ENCODE results near the gene ALG12.
"Not testable (repeated sequence)": the region's sequence is repeated elsewhere in the genome, so short reads cannot be mapped to it uniquely, and the experiment has no call there.

The ALG12 gene

GRCh38 chr22:49951986-49952896 lies 34.0 kb upstream of the ALG12 start:
- H3K9me3 Mint-ChIP-seq = no peaks in the 10 kb centered on the region
- no peaks in the 10 kb centered on the region for H3K4me1 Mint-ChIP-seq (ENCODE audit: low read depth)
- no peak overlapping the region for H3K27ac Mint-ChIP-seq
- no peaks in the 10 kb centered on the region for H3K36me3 Mint-ChIP-seq (ENCODE audit: low read depth)
- H3K4me3 Mint-ChIP-seq = no peak overlapping the region
- H3K27me3 Mint-ChIP-seq = no peaks in the 10 kb centered on the region

DNA sequence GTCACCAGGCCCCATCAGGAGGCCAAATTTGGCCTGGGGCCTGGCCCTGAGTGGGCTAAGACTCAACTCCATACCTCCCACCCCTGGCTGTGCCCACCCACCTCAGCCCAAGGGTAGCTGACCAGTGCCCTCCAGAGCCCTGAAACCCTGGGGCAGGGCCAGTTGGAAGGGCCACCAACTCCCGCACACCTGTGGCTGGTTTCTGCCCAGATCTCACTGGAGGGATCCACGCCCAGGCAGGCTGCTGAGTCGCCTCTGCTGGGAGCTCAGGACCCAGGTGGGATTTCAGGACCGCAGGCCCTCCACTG lies 33.4 kb upstream of the ALG12 start:
- no peaks in the 10 kb centered on the region for H3K4me1 Mint-ChIP-seq (ENCODE audit: low read depth)
- H3K4me3 Mint-ChIP-seq = no peak overlapping the region
- no peaks in the 10 kb centered on the region for H3K36me3 Mint-ChIP-seq (ENCODE audit: low read depth)
- no peak overlapping the region for H3K27ac Mint-ChIP-seq
- no peaks in the 10 kb centered on the region for H3K27me3 Mint-ChIP-seq
- no peaks in the 10 kb centered on the region for H3K9me3 Mint-ChIP-seq

DNA sequence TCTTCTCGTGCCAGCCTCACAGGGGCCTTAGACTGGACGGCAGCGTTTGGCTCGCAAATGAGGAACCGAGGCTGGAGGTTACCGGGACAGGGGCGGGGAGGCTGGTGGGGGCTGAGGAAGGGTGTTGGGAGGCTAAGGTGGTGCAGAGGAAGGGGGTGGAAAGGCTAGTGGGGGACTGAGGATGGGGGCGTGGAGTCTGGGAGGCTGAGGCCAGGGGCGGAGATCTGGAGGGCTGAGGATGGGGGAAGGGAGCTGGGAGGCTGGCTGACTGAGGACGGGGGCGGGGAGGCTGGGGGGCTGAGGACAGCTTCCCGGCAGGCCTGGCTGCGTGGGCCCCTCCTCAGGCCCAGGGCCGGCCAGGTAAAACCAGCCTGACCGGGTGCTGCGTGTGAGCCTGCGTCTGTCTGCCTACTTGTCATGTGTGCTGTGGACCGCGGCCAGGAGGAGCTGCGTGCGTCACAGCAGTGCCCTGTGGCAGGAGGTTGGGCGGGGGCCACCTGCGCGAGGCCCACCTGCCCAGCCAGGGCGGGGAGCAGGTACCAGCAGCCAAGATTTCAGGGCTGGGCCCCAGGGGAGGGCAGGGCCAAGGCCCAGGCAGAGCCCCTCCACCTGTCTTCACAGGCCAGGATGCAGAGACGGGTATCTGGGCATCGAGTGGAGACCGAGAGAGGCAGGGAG lies 32.9 kb upstream of the ALG12 start:
- Mint-ChIP-seq H3K4me3 (no peak overlapping the region), H3K4me1 (ENCODE audit: low read depth) (no peaks in the 10 kb centered on the region), H3K9me3 (no peaks in the 10 kb centered on the region), H3K36me3 (ENCODE audit: low read depth) (no peaks in the 10 kb centered on the region), H3K27ac (no peak overlapping the region), H3K27me3 (no peaks in the 10 kb centered on the region)

- H3K4me3 Mint-ChIP-seq = no peak overlapping the region
- H3K36me3 Mint-ChIP-seq (ENCODE audit: low read depth) = no peaks in the 10 kb centered on the region
- H3K27me3 Mint-ChIP-seq = no peaks in the 10 kb centered on the region
- peaks cover 5% of the 10 kb centered on the region for H3K4me1 Mint-ChIP-seq (ENCODE audit: low read depth)
- H3K27ac Mint-ChIP-seq = no peak overlapping the region
- H3K9me3 Mint-ChIP-seq = no peaks in the 10 kb centered on the region
Measured at GRCh38 chr22:49950396-49950994, 32.3 kb upstream of the ALG12 start.

GRCh38 chr22:49949914-49950292 lies 31.7 kb upstream of the ALG12 start:
- H3K4me1 Mint-ChIP-seq (ENCODE audit: low read depth) = peaks cover 6% of the 10 kb centered on the region
- no peaks in the 10 kb centered on the region for H3K36me3 Mint-ChIP-seq (ENCODE audit: low read depth)
- no peaks in the 10 kb centered on the region for H3K9me3 Mint-ChIP-seq
- H3K27me3 Mint-ChIP-seq = no peaks in the 10 kb centered on the region
- H3K4me3 Mint-ChIP-seq = no peak overlapping the region
- no peak overlapping the region for H3K27ac Mint-ChIP-seq

- Mint-ChIP-seq H3K4me3 (no peak overlapping the region), H3K27ac (no peak overlapping the region), H3K36me3 (ENCODE audit: low read depth) (no peaks in the 10 kb centered on the region), H3K9me3 (no peaks in the 10 kb centered on the region), H3K4me1 (ENCODE audit: low read depth) (peaks cover 6% of the 10 kb centered on the region), H3K27me3 (no peaks in the 10 kb centered on the region)
Measured at GRCh38 chr22:49948958-49949913, 31.0 kb upstream of the ALG12 start.

GRCh38 chr22:49948116-49948957 lies 30.1 kb upstream of the ALG12 start:
- no peaks in the 10 kb centered on the region for H3K27me3 Mint-ChIP-seq
- no peaks in the 10 kb centered on the region for H3K36me3 Mint-ChIP-seq (ENCODE audit: low read depth)
- H3K4me3 Mint-ChIP-seq = no peak overlapping the region
- no peak overlapping the region for H3K27ac Mint-ChIP-seq
- H3K9me3 Mint-ChIP-seq = no peaks in the 10 kb centered on the region
- H3K4me1 Mint-ChIP-seq (ENCODE audit: low read depth) = peaks cover 6% of the 10 kb centered on the region

GRCh38 chr22:49947296-49947622 lies 29.0 kb upstream of the ALG12 start:
- no peak overlapping the region for H3K4me3 Mint-ChIP-seq
- peaks cover 6% of the 10 kb centered on the region for H3K4me1 Mint-ChIP-seq (ENCODE audit: low read depth)
- no peaks in the 10 kb centered on the region for H3K27me3 Mint-ChIP-seq
- H3K9me3 Mint-ChIP-seq = no peaks in the 10 kb centered on the region
- no peak overlapping the region for H3K27ac Mint-ChIP-seq
- H3K36me3 Mint-ChIP-seq (ENCODE audit: low read depth) = no peaks in the 10 kb centered on the region

DNA sequence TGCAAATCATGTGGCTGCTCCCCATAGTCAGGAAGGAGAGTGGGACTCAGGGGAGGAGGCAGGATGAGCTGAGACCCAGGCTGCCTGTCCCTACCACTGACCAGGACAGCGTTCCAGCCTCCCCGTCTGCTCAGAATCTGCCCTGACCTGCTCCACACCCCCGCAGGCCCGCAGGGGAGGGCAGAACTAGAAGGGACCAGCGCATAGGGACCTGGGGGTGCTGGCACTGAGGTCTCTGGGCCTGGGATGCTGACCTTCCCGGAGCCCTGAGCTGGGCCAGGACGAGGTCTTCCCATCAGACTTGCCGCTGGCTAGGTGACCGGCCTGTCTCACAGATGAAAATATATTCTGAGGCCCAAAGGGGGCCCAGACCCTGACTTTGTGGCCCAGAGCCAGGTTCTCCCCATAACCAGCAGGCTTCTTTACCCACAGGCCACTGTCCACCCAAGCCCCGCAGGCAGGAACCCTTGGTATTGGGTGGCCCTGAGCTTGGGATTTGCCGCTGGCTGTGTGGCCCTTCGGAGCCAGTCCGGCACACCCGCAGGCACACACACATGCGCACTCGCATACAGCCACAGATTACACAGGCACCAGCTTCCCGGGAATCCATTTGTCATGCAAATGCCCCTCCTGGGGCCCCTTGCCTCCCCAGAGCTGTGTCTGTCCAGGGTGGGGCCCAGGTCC lies 28.5 kb upstream of the ALG12 start:
- Mint-ChIP-seq H3K27ac (no peak overlapping the region), H3K4me3 (no peak overlapping the region), H3K36me3 (ENCODE audit: low read depth) (no peaks in the 10 kb centered on the region), H3K4me1 (ENCODE audit: low read depth) (peaks cover 6% of the 10 kb centered on the region), H3K27me3 (no peaks in the 10 kb centered on the region), H3K9me3 (no peaks in the 10 kb centered on the region)

DNA sequence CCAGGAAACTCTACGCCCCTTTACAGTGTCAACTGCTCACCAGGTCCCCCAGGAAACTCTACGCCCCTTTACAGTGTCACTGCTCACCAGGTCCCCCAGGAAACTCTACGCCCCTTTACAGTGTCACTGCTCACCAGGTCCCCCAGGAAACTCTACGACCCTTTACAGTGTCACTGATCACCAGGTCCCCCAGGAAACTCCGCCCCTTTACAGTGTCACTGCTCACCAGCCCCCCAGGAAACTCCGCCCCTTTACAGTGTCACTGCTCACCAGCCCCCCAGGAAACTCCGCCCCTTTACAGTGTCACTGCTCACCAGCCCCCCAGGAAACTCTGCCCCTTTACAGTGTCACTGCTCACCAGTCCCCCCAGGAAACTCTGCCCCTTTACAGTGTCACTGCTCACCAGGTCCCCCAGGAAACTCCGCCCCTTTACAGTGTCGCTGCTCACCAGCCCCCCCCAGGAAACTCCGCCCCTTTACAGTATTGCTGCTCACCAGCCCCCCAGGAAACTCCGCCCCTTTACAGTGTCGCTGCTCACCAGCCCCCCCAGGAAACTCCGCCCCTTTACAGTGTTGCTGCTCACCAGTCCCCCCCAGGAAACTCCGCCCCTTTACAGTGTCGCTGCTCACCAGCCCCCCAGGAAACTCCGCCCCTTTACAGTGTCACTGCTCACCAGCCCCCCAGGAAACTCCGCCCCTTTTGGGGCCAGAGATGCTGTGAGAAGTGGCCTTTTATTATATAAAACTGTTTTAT lies 27.0 kb upstream of the ALG12 start:
- H3K4me3 Mint-ChIP-seq; H3K9me3 Mint-ChIP-seq; H3K36me3 Mint-ChIP-seq (ENCODE audit: low read depth); H3K4me1 Mint-ChIP-seq (ENCODE audit: low read depth); H3K27me3 Mint-ChIP-seq: not testable (repeated sequence)
- H3K27ac Mint-ChIP-seq = peak overlapping the region; percentile 52

DNA sequence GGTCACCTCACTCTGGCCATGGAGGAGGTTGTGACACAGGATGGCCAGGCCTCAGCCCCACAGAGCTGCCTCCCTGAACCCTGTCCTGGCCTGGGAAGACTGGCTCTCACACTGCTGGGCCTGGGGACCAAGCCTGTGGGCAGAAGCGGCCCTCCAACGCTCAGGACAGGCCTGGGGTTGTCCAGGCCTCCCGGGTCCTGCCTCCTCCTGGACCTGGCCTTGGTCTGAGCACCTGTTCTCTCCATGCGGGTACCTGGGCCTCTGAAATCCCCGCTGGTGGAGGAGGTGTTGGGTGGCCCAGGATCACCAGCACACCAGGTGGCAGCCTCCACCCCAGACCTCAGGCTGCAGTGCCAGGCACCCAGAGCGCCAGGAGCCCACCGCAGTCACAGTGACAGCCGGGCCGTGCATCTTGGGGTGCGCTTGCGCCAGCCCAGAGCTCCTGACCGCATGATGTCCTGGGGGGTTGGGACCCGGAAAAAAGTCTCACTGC lies 26.2 kb upstream of the ALG12 start:
- H3K4me3 Mint-ChIP-seq = no peak overlapping the region
- H3K27ac Mint-ChIP-seq = no peak overlapping the region
- peaks cover 6% of the 10 kb centered on the region for H3K4me1 Mint-ChIP-seq (ENCODE audit: low read depth)
- H3K36me3 Mint-ChIP-seq (ENCODE audit: low read depth) = no peaks in the 10 kb centered on the region
- no peaks in the 10 kb centered on the region for H3K27me3 Mint-ChIP-seq
- no peaks in the 10 kb centered on the region for H3K9me3 Mint-ChIP-seq

DNA sequence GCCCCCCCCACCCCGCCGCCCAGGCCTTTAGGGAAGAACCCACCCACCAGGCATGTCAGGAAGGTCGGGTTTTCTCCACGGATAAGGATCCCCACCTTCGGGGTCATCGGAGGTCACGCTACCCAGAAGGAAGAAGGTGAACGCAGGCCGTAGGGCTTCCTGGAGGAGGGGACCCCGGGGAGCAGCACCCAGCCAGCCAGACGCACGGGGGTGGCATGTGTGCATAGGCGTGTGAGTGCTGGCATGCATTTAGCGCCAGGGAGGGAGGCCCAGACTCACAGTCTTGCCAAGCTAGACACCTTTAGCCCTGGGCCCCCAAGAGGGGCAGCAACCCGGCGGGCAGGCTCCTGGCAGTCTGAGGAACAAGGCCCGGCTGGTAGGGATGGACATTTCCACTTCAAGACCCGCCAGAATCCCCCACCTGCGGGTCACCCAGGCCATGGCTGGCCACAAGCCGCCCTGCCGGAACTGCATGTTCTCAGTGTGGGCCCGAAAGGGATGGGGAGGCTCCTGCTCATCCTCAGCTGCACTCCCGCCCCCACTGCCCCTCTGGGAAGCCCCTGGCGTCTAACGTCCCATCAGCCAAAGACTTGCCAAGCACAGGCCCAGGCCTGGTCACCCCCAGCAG lies 25.6 kb upstream of the ALG12 start:
- peaks cover 6% of the 10 kb centered on the region for H3K4me1 Mint-ChIP-seq (ENCODE audit: low read depth)
- no peaks in the 10 kb centered on the region for H3K9me3 Mint-ChIP-seq
- no peak overlapping the region for H3K4me3 Mint-ChIP-seq
- H3K27ac Mint-ChIP-seq = no peak overlapping the region
- no peaks in the 10 kb centered on the region for H3K36me3 Mint-ChIP-seq (ENCODE audit: low read depth)
- no peaks in the 10 kb centered on the region for H3K27me3 Mint-ChIP-seq

- Mint-ChIP-seq H3K9me3 (no peaks in the 10 kb centered on the region), H3K27me3 (no peaks in the 10 kb centered on the region), H3K4me1 (ENCODE audit: low read depth) (peaks cover 6% of the 10 kb centered on the region), H3K27ac (no peak overlapping the region), H3K4me3 (no peak overlapping the region), H3K36me3 (ENCODE audit: low read depth) (no peaks in the 10 kb centered on the region)
Measured at GRCh38 chr22:49943405-49943765, 25.1 kb upstream of the ALG12 start.

Measured in stimulated activated naive CD8-positive, alpha-beta T cell treated with anti-CD3 and anti-CD28 coated beads, Interleukin-15, Interleukin-2, amounts not matched to agents 100 ng/mL and 50 ng/mL, for 24 hours (primary cell).